ENCODE results near the gene RRP1.
A peak's percentile ranks its signal among the peaks of the same experiment; 100 is the strongest.

Gene RRP1

GRCh38 chr21:43813656-43813980 is 24.2 kb downstream of the RRP1 start:
- Histone ChIP-seq H3K79me2 (ENCODE audit: insufficient read depth, low read depth) (no peaks in the 10 kb centered on the region), H2AFZ (ENCODE audit: low read depth) (no peak overlapping the region), H3K36me3 (ENCODE audit: insufficient read depth) (no peaks in the 10 kb centered on the region), H3K4me1 (ENCODE audit: low read depth, poor library complexity, severe bottlenecking) (peaks cover 6% of the 10 kb centered on the region), H3K27ac (no peak overlapping the region), H3K4me2 (no peak overlapping the region), H3K4me3 (IDR thresholded peaks at IDR 0.05; ENCODE audit: insufficient read depth, low read depth, low read length) (no peak overlapping the region), H3K27me3 (ENCODE audit: insufficient read depth, low read depth) (no peaks in the 10 kb centered on the region), H3K9ac (no peak overlapping the region), H4K20me1 (ENCODE audit: insufficient read depth) (no peaks in the 10 kb centered on the region)
- TF ChIP-seq CTCF (conservative IDR thresholded peaks at IDR 0.05; ENCODE audit: low read depth, low read length) = no peak

GRCh38 chr21:43814215-43815106 is 25.1 kb downstream of the RRP1 start:
- no peak overlapping the region for H3K9ac ChIP-seq
- H3K79me2 ChIP-seq (ENCODE audit: insufficient read depth, low read depth) = no peaks in the 10 kb centered on the region
- H3K4me3 ChIP-seq (IDR thresholded peaks at IDR 0.05; ENCODE audit: insufficient read depth, low read depth, low read length) = no peak overlapping the region
- no peak for TF ChIP-seq CTCF (conservative IDR thresholded peaks at IDR 0.05; ENCODE audit: low read depth, low read length)
- no peaks in the 10 kb centered on the region for H3K27me3 ChIP-seq (ENCODE audit: insufficient read depth, low read depth)
- no peak overlapping the region for H3K4me2 ChIP-seq
- no peaks in the 10 kb centered on the region for H3K36me3 ChIP-seq (ENCODE audit: insufficient read depth)
- H4K20me1 ChIP-seq (ENCODE audit: insufficient read depth) = no peaks in the 10 kb centered on the region
- H3K27ac ChIP-seq = no peak overlapping the region
- peaks cover 6% of the 10 kb centered on the region for H3K4me1 ChIP-seq (ENCODE audit: low read depth, poor library complexity, severe bottlenecking)
- no peak overlapping the region for H2AFZ ChIP-seq (ENCODE audit: low read depth)

DNA sequence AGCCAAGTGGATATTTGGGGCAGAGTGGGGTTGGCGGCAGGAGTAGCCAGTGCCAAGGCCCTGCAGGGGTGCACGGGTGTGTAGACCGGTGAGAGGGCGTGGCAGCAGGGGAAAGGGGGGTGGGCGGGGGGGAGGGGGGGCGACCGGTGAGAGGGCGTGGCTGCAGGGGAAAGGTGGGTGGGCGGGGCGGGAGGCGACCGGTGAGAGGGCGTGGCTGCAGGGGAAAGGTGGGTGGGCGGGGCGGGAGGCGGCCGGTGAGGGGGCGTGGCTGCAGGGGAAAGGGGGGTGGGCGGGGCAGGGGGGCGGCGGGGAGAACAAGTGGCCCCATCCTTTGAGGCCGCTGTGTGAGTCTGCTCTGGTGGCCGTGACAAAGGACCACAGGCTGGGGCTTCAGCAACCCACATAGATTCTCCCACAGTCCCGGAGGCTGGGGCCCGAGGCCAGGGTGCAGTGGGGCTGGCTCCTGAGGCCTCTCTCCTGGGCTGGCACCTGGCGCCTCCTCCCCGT is 25.8 kb downstream of the RRP1 start:
- peaks cover 6% of the 10 kb centered on the region for H3K4me1 ChIP-seq (ENCODE audit: low read depth, poor library complexity, severe bottlenecking)
- no peaks in the 10 kb centered on the region for H3K79me2 ChIP-seq (ENCODE audit: insufficient read depth, low read depth)
- no peak overlapping the region for H2AFZ ChIP-seq (ENCODE audit: low read depth)
- no peak overlapping the region for H3K4me3 ChIP-seq (IDR thresholded peaks at IDR 0.05; ENCODE audit: insufficient read depth, low read depth, low read length)
- TF ChIP-seq CTCF (conservative IDR thresholded peaks at IDR 0.05; ENCODE audit: low read depth, low read length) = no peak
- no peak overlapping the region for H3K4me2 ChIP-seq
- H4K20me1 ChIP-seq (ENCODE audit: insufficient read depth) = no peaks in the 10 kb centered on the region
- H3K27ac ChIP-seq = no peak overlapping the region
- no peaks in the 10 kb centered on the region for H3K27me3 ChIP-seq (ENCODE audit: insufficient read depth, low read depth)
- H3K36me3 ChIP-seq (ENCODE audit: insufficient read depth) = no peaks in the 10 kb centered on the region
- no peak overlapping the region for H3K9ac ChIP-seq

GRCh38 chr21:43815991-43816390 is 26.6 kb downstream of the RRP1 start:
- TF ChIP-seq CTCF (conservative IDR thresholded peaks at IDR 0.05; ENCODE audit: low read depth, low read length) = 0 out of 2 replicates have a peak, but pooled peaks have one; percentile 4
- no peaks in the 10 kb centered on the region for H3K36me3 ChIP-seq (ENCODE audit: insufficient read depth)
- no peaks in the 10 kb centered on the region for H3K27me3 ChIP-seq (ENCODE audit: insufficient read depth, low read depth)
- H4K20me1 ChIP-seq (ENCODE audit: insufficient read depth) = no peaks in the 10 kb centered on the region
- H3K27ac ChIP-seq = no peak overlapping the region
- H3K9ac ChIP-seq = no peak overlapping the region
- H2AFZ ChIP-seq (ENCODE audit: low read depth) = no peak overlapping the region
- peaks cover 2% of the 10 kb centered on the region for H3K4me1 ChIP-seq (ENCODE audit: low read depth, poor library complexity, severe bottlenecking)
- no peak overlapping the region for H3K4me3 ChIP-seq (IDR thresholded peaks at IDR 0.05; ENCODE audit: insufficient read depth, low read depth, low read length)
- H3K4me2 ChIP-seq = no peak overlapping the region
- H3K79me2 ChIP-seq (ENCODE audit: insufficient read depth, low read depth) = no peaks in the 10 kb centered on the region

All from KMS-11 (cell line).